Caki2 (cell line): ENCODE data around the gene CCDC174. TPM values are rescaled to one million over a fixed set of nuclear protein-coding genes. Genes with fewer than 3 reads are reported as not detected.

ENCODE experiments used
- DNase-seq: peaks from one replicate; pipeline ENCODE4 v3.0.0-alpha.2; 2015; ENCODE audit warnings: low read depth
- in situ Hi-C: cut with HindIII; loops from 2 replicates; pipeline ENCODE4 v1.10.0; 2016; ENCODE audit warnings: low sequenced_read_pairs, low pct_unique_long_range_greater_than_20kb, mixed read lengths
- total RNA-seq: library from RNA; depleted of rRNA; stranded (reverse); fragments of >200 nt; shearing (Covaris generic); gene quantifications from 2 replicates; pipeline ENCODE4 v1.2.3, GENCODE V29; 2014; ENCODE audit warnings: low replicate concordance

Gene CCDC174
- total RNA-seq, 1 experiment from 2014 or later = 7.1 TPM

GRCh38 chr3:14685179-14685578 is 33.6 kb downstream of the CCDC174 start:
- DNase-seq = no peak
- in situ Hi-C loops = no loop called here

- in situ Hi-C loops = no loop called here
- DNase-seq = no peak
Measured at GRCh38 chr3:14687360-14687759, 35.8 kb downstream of the CCDC174 start.

GRCh38 chr3:14688525-14688924 is 37.0 kb downstream of the CCDC174 start:
- DNase-seq = no peak
- in situ Hi-C loops = no loop called here

- no peak for DNase-seq
- in situ Hi-C loops = no loop called here
Measured at GRCh38 chr3:14689247-14689980, 37.9 kb downstream of the CCDC174 start.

- in situ Hi-C loops = no loop called here
- no peak for DNase-seq
Measured at GRCh38 chr3:14691239-14691638, 39.7 kb downstream of the CCDC174 start.

- in situ Hi-C loops = no loop called here
Measured at GRCh38 chr3:14691719-14692118, 40.2 kb downstream of the CCDC174 start.

GRCh38 chr3:14698601-14699244 is 47.2 kb downstream of the CCDC174 start:
- no peak for DNase-seq
- in situ Hi-C loops = no loop called here

More at GRCh38 chr3:14691719-14692118, 40.2 kb downstream of the CCDC174 start:
- DNase-seq = no peak

- in situ Hi-C loops = no loop called here
- no peak for DNase-seq
Measured at GRCh38 chr3:14699643-14700042, 48.1 kb downstream of the CCDC174 start.

GRCh38 chr3:14700891-14701290 is 49.3 kb downstream of the CCDC174 start:
- in situ Hi-C loops = no loop called here
- no peak for DNase-seq

GRCh38 chr3:14701676-14702075 is 50.1 kb downstream of the CCDC174 start:
- in situ Hi-C loops = no loop called here
- DNase-seq = no peak

GRCh38 chr3:14703128-14703750 is 51.7 kb downstream of the CCDC174 start:
- DNase-seq = no peak
- in situ Hi-C loops = no loop called here

- no peak for DNase-seq
- in situ Hi-C loops = no loop called here
Measured at GRCh38 chr3:14703791-14704190, 52.2 kb downstream of the CCDC174 start.

- no peak for DNase-seq
- in situ Hi-C loops = no loop called here
Measured at GRCh38 chr3:14706096-14706495, 54.5 kb downstream of the CCDC174 start.

- in situ Hi-C loops = no loop called here
- no peak for DNase-seq
Measured at GRCh38 chr3:14716591-14716990, 65.0 kb downstream of the CCDC174 start.

- no peak for DNase-seq
- in situ Hi-C loops = no loop called here
Measured at GRCh38 chr3:14717307-14717706, 65.7 kb downstream of the CCDC174 start.

- DNase-seq = no peak
- in situ Hi-C loops = no loop called here
Measured at GRCh38 chr3:14718539-14718938, 67.0 kb downstream of the CCDC174 start.

GRCh38 chr3:14719006-14719405 is 67.4 kb downstream of the CCDC174 start:
- in situ Hi-C loops = no loop called here
- DNase-seq = no peak

- in situ Hi-C loops = no loop called here
- DNase-seq = no peak
Measured at GRCh38 chr3:14721126-14721864, 69.7 kb downstream of the CCDC174 start.
